GM12892 (cell line): ENCODE results near the gene CDRT4.

Experiments
- DNase-seq: peaks from one replicate; pipeline ENCODE4 v3.0.0; 2011; ENCODE audit not compliant: insufficient read length
- FAIRE-seq: peaks from 2 replicates; lab custom pipeline; 2011; peaks lifted over from hg19 to GRCh38; lab: Jason Lieb, UNC
- POLR2A ChIP-seq: IDR thresholded peaks from 2 replicates; pipeline ENCODE4 v1.6.1; 2011; ENCODE audit warnings: low read depth, low read length, control low read depth
- POLR2AphosphoS5 ChIP-seq: IDR thresholded peaks from 2 replicates; pipeline ENCODE4 v1.6.1; 2011; ENCODE audit warnings: low read depth, low read length, control low read depth
- TAF1 ChIP-seq: IDR thresholded peaks from 2 replicates; pipeline ENCODE4 v1.6.1; 2011; ENCODE audit warnings: low read depth, mild to moderate bottlenecking, control low read depth, low read length, borderline replicate concordance

Gene CDRT4

GRCh38 chr17:15503731-15504130 is 36.3 kb upstream of the CDRT4 start:
- FAIRE-seq (no peak), DNase-seq (no peak)
- TF ChIP-seq POLR2AphosphoS5 (no peak), TAF1 (no peak), POLR2A (no peak)

- TF ChIP-seq POLR2A (no peak), TAF1 (no peak), POLR2AphosphoS5 (no peak)
- DNase-seq (peak; percentile 53), FAIRE-seq (peak; percentile 44)
Observed at GRCh38 chr17:15502369-15503112, 35.1 kb upstream of the CDRT4 start.

- DNase-seq (no peak), FAIRE-seq (no peak)
- no peak for TF ChIP-seq TAF1
- no peak for TF ChIP-seq POLR2AphosphoS5
- TF ChIP-seq POLR2A: no peak
Observed at GRCh38 chr17:15501793-15502192, 34.4 kb upstream of the CDRT4 start.

GRCh38 chr17:15501282-15501681 is 33.9 kb upstream of the CDRT4 start:
- DNase-seq: no peak
- FAIRE-seq: no peak
- TF ChIP-seq TAF1: no peak

GRCh38 chr17:15498107-15498506 is 30.7 kb upstream of the CDRT4 start:
- FAIRE-seq (no peak), DNase-seq (no peak)
- TF ChIP-seq TAF1: no peak
- no peak for TF ChIP-seq POLR2AphosphoS5
- TF ChIP-seq POLR2A: no peak

GRCh38 chr17:15496735-15497670 is 29.6 kb upstream of the CDRT4 start:
- no peak for DNase-seq
- no peak for FAIRE-seq
- no peak for TF ChIP-seq POLR2AphosphoS5
- no peak for TF ChIP-seq POLR2A
- no peak for TF ChIP-seq TAF1

GRCh38 chr17:15494821-15495220 is 27.4 kb upstream of the CDRT4 start:
- TF ChIP-seq POLR2AphosphoS5 (no peak), POLR2A (no peak), TAF1 (no peak)
- DNase-seq (no peak), FAIRE-seq (no peak)

GRCh38 chr17:15493693-15494035 is 26.2 kb upstream of the CDRT4 start:
- FAIRE-seq: no peak
- no peak for TF ChIP-seq POLR2A
- TF ChIP-seq TAF1: no peak
- TF ChIP-seq POLR2AphosphoS5: no peak
- no peak for DNase-seq

DNA sequence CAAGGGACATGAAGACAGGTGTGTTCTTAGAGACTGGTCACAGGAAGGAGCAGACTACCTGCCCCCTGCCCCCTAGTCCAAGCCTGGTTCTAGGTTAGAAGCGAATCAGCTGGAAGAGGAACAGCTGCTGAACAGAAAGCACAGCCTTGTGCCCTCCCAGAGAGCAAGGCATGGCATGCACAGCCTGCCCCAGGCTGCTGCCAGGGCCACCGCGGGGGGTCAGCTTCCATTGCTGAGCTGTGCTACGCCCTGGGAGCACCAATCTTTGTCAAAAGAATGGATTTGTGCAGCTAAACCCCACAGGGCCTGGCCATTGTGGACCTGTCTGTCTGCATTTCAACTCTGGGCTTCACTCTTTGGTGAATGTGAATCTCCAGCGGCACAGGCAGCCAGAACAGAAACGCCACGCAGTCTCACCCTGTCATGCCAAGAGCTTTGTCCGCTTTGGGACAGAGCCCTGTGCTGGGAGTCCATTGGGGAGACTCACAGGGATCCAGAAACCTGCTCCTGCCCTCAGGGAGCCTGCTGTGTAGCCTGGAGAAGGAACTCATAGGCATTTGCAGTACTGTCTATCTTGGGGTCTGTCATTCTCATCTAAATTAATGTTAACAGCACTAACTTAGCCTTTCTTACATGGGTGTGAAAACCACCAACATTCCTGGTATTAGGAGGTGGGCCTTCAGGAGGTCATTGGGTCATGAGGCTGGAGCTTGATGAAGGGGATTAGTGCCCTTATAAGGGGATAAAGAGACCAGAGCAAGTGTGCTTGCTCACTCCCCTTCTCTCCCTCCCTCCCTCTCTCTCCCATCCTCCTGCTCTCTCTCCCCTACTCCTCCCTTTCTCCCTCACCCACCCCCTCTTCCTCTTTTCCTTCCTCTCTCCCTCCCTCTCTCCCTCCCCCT is 25.6 kb upstream of the CDRT4 start:
- TF ChIP-seq TAF1 (no peak), POLR2AphosphoS5 (no peak), POLR2A (no peak)
- DNase-seq: no peak
- no peak for FAIRE-seq

DNA sequence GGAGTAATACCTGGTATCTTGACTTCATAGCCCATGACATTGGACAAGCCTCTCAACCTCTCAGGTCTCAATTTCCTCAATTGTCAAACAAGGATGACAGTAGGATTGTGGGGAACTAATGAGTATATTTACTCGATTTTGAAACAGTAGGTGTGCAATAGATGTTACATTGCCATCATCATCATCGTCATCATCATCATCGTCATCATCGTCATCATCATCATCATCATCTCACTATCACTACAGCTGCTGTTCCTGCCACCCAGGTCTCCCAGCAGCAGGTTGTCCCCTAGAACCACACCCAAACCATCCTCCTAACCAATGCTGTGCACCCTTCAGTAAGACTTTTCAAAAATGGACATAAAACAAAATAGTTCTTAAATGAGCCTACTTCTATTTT is 24.8 kb upstream of the CDRT4 start:
- TF ChIP-seq TAF1 (no peak), POLR2AphosphoS5 (no peak), POLR2A (no peak)
- DNase-seq (no peak), FAIRE-seq (no peak)

DNA sequence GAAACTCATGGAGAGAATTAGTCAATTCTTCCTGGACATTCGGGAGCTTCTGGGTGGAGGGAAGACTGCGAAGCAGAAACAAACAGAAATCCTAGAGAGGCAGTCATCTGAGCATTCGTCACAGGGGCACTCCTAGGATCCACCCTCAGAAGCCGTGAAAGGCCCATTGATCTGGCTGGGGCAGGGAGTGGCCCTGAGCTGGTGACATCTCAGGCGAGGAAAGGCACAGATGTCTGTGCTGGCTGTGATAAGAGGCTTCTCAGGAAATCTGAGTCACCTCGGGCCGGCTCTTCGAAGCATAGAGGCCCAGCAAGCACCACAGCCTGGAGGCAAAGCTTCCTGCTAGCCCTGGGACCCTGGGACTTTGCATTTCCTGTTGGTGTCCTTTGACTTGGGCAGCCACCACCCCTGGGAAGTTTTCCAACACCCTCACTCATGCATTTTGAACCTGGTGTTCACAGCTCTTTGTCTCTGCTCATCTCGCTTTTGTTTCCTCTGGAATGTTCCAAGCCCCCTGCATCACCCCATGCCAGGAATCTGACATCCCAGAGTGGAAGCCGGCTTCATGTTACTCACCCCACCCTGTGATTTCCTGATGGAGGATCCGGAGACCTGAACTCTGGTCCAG is 23.3 kb upstream of the CDRT4 start:
- FAIRE-seq (no peak), DNase-seq (no peak)
- TF ChIP-seq POLR2A (no peak), POLR2AphosphoS5 (no peak), TAF1 (no peak)

DNA sequence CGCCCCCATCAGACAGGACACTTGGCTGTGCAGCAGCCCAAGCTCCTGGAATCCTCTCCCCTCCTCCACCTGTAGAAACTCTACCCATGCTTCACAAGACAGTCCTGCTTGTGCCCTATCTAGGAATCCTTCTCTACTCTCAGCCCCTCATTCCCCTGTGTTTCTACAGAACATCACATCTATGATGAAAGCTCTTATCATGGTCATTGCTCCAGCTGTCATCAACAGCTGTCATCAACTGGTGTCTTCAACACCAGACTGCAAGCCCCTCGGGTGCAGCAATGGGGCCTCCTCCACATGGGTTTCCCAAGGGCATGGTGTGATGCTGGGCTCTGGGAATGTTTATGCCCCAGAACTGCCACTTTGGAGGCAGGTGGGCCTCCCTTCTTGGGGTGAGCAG is 21.1 kb upstream of the CDRT4 start:
- FAIRE-seq (no peak), DNase-seq (no peak)
- no peak for TF ChIP-seq POLR2AphosphoS5
- no peak for TF ChIP-seq POLR2A
- no peak for TF ChIP-seq TAF1
